ENCODE results near the gene ARCN1. TPM values are rescaled to one million over a fixed set of nuclear protein-coding genes. Genes with fewer than 3 reads are reported as not detected.

The ARCN1 gene
- total and polyA plus RNA-seq, 12 donors = 42.6 to 274 (median 104) TPM

DNA sequence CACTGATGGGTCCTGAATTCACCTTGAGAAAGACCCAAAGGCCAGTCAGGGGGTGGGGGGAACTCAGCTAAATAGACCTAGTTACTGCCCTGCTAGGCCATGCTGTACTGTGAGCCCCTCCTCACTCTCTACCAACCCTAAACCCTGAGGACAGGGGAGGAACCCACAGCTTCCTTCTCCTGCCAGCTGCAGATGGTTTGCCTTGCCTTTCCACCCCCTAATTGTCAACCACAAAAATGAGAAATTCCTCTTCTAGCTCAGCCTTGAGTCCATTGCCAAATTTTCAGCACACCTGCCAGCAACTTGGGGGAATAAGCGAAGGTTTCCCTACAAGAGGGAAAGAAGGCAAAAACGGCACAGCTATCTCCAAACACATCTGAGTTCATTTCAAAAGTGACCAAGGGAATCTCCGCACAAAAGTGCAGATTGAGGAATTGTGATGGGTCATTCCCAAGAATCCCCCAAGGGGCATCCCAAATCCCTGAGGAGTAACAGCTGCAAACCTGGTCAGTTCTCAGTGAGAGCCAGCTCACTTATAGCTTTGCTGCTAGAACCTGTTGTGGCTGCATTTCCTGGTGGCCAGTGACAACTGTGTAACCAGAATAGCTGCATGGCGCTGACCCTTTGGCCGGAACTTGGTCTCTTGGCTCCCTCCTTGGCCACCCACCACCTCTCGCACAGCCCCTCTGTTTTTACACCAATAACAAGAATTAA lies 47.3 kb upstream of the ARCN1 start:
- H3K9me3 ChIP-seq (replicated peaks in 1 of 3) = no peaks in the 10 kb centered on the region
- 71 to 78% (median 73%) methylated on average over 6 of the region's 6 CpGs for WGBS, 4 donors
- H3K4me1 ChIP-seq (replicated peaks in 1 of 2) = peaks cover 8 to 21% of the 10 kb centered on the region in 2 donors
- DNase-seq = no peak
- no peak overlapping the region for H3K4me3 ChIP-seq
- TF ChIP-seq, protein P1, sequence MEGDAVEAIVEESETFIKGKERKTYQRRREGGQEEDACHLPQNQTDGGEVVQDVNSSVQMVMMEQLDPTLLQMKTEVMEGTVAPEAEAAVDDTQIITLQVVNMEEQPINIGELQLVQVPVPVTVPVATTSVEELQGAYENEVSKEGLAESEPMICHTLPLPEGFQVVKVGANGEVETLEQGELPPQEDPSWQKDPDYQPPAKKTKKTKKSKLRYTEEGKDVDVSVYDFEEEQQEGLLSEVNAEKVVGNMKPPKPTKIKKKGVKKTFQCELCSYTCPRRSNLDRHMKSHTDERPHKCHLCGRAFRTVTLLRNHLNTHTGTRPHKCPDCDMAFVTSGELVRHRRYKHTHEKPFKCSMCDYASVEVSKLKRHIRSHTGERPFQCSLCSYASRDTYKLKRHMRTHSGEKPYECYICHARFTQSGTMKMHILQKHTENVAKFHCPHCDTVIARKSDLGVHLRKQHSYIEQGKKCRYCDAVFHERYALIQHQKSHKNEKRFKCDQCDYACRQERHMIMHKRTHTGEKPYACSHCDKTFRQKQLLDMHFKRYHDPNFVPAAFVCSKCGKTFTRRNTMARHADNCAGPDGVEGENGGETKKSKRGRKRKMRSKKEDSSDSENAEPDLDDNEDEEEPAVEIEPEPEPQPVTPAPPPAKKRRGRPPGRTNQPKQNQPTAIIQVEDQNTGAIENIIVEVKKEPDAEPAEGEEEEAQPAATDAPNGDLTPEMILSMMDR (IDR thresholded peaks at IDR 0.05) = no peak
- TF ChIP-seq POLR2A (IDR thresholded peaks at IDR 0.05) = no peak
- intact Hi-C loops (cut with DNase I) = no loop called here
- no peak overlapping the region for H3K27ac ChIP-seq
- no peaks in the 10 kb centered on the region for H3K27me3 ChIP-seq
- H3K36me3 ChIP-seq (replicated peaks in 1 of 2) = peaks cover 0 to 38% of the 10 kb centered on the region in 2 donors

DNA sequence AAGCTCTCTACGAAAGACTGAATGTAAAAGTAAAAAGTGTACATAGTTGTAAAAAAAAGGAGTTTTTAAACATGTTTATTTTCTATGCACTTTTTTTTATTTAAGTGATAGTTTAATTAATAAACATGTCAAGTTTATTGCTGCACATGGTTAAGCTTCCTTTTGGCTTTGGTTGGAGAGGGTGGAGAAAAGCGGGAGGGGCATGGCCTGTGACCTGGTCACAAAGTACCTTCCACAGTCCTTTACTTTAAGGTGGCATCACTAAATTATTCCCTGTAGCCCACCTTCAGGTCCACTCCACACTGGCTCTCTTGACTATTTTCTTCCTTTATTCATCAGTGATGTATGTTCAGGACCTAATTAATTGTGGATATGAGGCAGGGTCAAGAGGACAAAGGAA lies 45.5 kb upstream of the ARCN1 start:
- no peak overlapping the region for H3K27ac ChIP-seq
- H3K27me3 ChIP-seq = no peaks in the 10 kb centered on the region
- H3K9me3 ChIP-seq (replicated peaks in 1 of 3) = no peaks in the 10 kb centered on the region
- no peak overlapping the region for H3K4me3 ChIP-seq
- TF ChIP-seq, protein P1 (IDR thresholded peaks at IDR 0.05) = no peak
- no peak for TF ChIP-seq POLR2A (IDR thresholded peaks at IDR 0.05)
- peaks cover 0 to 20% of the 10 kb centered on the region in 2 donors for H3K36me3 ChIP-seq (replicated peaks in 1 of 2)
- intact Hi-C loops (cut with DNase I) = no loop called here
- H3K4me1 ChIP-seq (replicated peaks in 1 of 2) = peaks cover 8 to 26% of the 10 kb centered on the region in 2 donors
- no peak for DNase-seq
- 83 to 87% (median 86%) methylated on average over 2 of the region's 2 CpGs for WGBS, 4 donors

DNA sequence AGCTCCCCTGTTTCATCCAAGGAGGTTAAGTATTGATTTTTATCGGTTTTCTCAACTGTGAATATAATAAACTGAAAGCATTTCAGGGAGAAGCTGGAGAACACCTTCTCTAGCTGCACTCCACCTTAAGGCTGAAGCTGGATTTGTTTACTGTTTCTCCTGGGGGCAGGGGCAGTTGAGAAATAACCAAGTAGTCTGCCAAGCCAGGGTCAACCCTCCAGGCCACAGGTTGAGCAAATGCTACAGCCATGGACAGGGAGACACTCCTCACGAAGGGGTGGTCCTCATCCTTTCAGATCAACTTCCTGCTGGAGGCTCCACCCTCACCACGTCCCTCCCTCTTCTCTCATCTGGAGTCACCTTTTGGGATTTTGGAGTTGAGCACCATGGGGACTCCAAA lies 45.1 kb upstream of the ARCN1 start, which contains the start of gene TTC36:
TTC36 (plus strand) TSS at position 366 of the 400 bp plus-strand sequence; CDS start at position 387, 21 bp downstream.
- Histone ChIP-seq H3K4me3 (no peak within 1 kb of the TSS), H3K27me3 (no peaks in the 10 kb centered on the region), H3K9me3 (replicated peaks in 1 of 3) (no peaks in the 10 kb centered on the region), H3K27ac (no peak within 1 kb of the TSS), H3K4me1 (replicated peaks in 1 of 2) (peaks cover 8 to 26% of the 10 kb centered on the region in 2 donors), H3K36me3 (replicated peaks in 1 of 2) (peaks cover 0 to 16% of the 10 kb centered on the region in 2 donors)
- TF ChIP-seq, protein P1 (IDR thresholded peaks at IDR 0.05) = no peak
- TF ChIP-seq POLR2A (IDR thresholded peaks at IDR 0.05) = no peak
- DNase-seq = no peak
- intact Hi-C loops (cut with DNase I) = no loop called here
- 69 to 77% (median 73%) methylated on average over 3 of the region's 3 CpGs for WGBS, 4 donors

DNA sequence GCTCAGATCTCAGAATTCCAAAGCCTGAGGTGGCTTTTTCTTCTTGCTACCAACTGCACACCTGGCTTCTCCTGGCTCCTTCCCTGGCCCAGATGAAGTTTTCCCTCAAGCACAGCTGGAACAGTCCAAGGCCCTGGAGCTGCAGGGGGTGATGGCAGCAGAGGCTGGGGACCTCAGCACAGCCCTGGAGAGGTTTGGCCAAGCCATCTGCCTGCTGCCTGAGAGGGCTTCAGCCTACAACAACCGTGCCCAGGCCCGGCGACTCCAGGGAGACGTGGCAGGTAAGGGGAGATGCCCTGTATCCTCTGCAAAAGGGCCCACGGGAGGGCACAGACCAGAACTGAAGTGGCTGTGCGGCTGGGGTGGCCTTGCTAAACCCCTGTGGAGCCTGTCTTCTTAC lies 43.7 kb upstream of the ARCN1 start:
- Histone ChIP-seq H3K4me3 (no peak overlapping the region), H3K27ac (no peak overlapping the region), H3K36me3 (replicated peaks in 1 of 2) (peaks cover 0 to 2% of the 10 kb centered on the region in 2 donors), H3K4me1 (replicated peaks in 1 of 2) (peaks cover 8 to 26% of the 10 kb centered on the region in 2 donors), H3K27me3 (no peaks in the 10 kb centered on the region), H3K9me3 (replicated peaks in 1 of 3) (no peaks in the 10 kb centered on the region)
- 76 to 94% (median 86%) methylated on average over 4 to 6 of the region's 6 CpGs for WGBS, 4 donors
- intact Hi-C loops (cut with DNase I) = no loop called here
- TF ChIP-seq, protein P1 (IDR thresholded peaks at IDR 0.05) = no peak
- TF ChIP-seq POLR2A (IDR thresholded peaks at IDR 0.05) = no peak
- no peak for DNase-seq
